Measurements from ENCODE around the gene CD300LD. TPM values are rescaled to one million over a fixed set of nuclear protein-coding genes. Genes with fewer than 3 reads are reported as not detected.

The CD300LD gene
- total RNA-seq, 1 donor from 2014 or later: not detected

- no peak for DNase-seq (ENCODE audit: low spot score)
Measured at GRCh38 chr17:74607221-74607620, 15.1 kb upstream of the CD300LD start.

GRCh38 chr17:74606050-74606449 lies 14.0 kb upstream of the CD300LD start:
- no peak for DNase-seq (ENCODE audit: low spot score)

GRCh38 chr17:74605361-74605760 lies 13.3 kb upstream of the CD300LD start:
- no peak for DNase-seq (ENCODE audit: low spot score)

GRCh38 chr17:74604761-74605160 lies 12.7 kb upstream of the CD300LD start:
- no peak for DNase-seq (ENCODE audit: low spot score)

- DNase-seq (ENCODE audit: low spot score): no peak
Measured at GRCh38 chr17:74604200-74604599, 12.1 kb upstream of the CD300LD start.

- no peak for DNase-seq (ENCODE audit: low spot score)
Measured at GRCh38 chr17:74603746-74604145, 11.7 kb upstream of the CD300LD start.

- no peak for DNase-seq (ENCODE audit: low spot score)
Measured at GRCh38 chr17:74603037-74603635, 11.1 kb upstream of the CD300LD start.

- no peak for DNase-seq (ENCODE audit: low spot score)
Measured at GRCh38 chr17:74601944-74602572, 10.0 kb upstream of the CD300LD start.

- DNase-seq (ENCODE audit: low spot score): no peak
Measured at GRCh38 chr17:74599448-74599939, 7.4 kb upstream of the CD300LD start.

- no peak for DNase-seq (ENCODE audit: low spot score)
Measured at GRCh38 chr17:74599023-74599399, 6.9 kb upstream of the CD300LD start.

- no peak for DNase-seq (ENCODE audit: low spot score)
Measured at GRCh38 chr17:74598346-74599022, 6.4 kb upstream of the CD300LD start.

GRCh38 chr17:74597069-74597790 lies 5.1 kb upstream of the CD300LD start:
- no peak for DNase-seq (ENCODE audit: low spot score)

GRCh38 chr17:74595037-74595750 lies 3.1 kb upstream of the CD300LD start:
- no peak for DNase-seq (ENCODE audit: low spot score)

- no peak for DNase-seq (ENCODE audit: low spot score)
Measured at GRCh38 chr17:74591503-74591902, 580 bp downstream of the CD300LD start.

- peak; percentile 22 for DNase-seq (ENCODE audit: low spot score)
Measured at GRCh38 chr17:74585711-74586110, 6.4 kb downstream of the CD300LD start.

GRCh38 chr17:74584292-74585060 lies 7.6 kb downstream of the CD300LD start:
- DNase-seq (ENCODE audit: low spot score): peak; percentile 41

GRCh38 chr17:74582633-74583032 lies 9.4 kb downstream of the CD300LD start:
- DNase-seq (ENCODE audit: low spot score): no peak

GRCh38 chr17:74579900-74580299 lies 12.2 kb downstream of the CD300LD start:
- no peak for DNase-seq (ENCODE audit: low spot score)

GRCh38 chr17:74578979-74579378 lies 13.1 kb downstream of the CD300LD start:
- no peak for DNase-seq (ENCODE audit: low spot score)

GRCh38 chr17:74574489-74575142 lies 17.5 kb downstream of the CD300LD start:
- DNase-seq (ENCODE audit: low spot score): no peak

All from mesenteric fat pad (tissue), 1 donor.